ENCODE measurements around the gene TKT.

- TF ChIP-seq CTCF (IDR thresholded peaks at IDR 0.05) (no peak), POLR2AphosphoS5 (IDR thresholded peaks at IDR 0.05) (no peak), EP300 (IDR thresholded peaks at IDR 0.05) (no peak)
Observed at GRCh38 chr3:53244271-53244670, 11.6 kb downstream of the TKT start.

Data from upper lobe of left lung (tissue), 4 donors.